Activated T-cell treated with anti-CD3 and anti-CD28 coated beads, Interleukin-2, amount 50 U/mL, for 4 hours (primary cell): ENCODE measurements around the gene FILIP1L. TPM values are rescaled to one million over a fixed set of nuclear protein-coding genes. Genes with fewer than 3 reads are reported as not detected.

ENCODE experiments used
- ATAC-seq, 2 donors: fragments of 200-7000 bp; cut with Tn5 transposase; one replicate each; pipeline ENCODE4 v1.10.0; 2021
- DNase-seq: peaks from one replicate; pipeline ENCODE4 v3.0.0-alpha.2; 2020
- H3K27me3 Mint-ChIP-seq: one replicate; pipeline ENCODE4 v1.8.0; 2021; ENCODE audit warnings: low read depth, mixed read lengths
- H3K36me3 Mint-ChIP-seq: one replicate; pipeline ENCODE4 v1.8.0; 2022; ENCODE audit warnings: mixed read lengths; ENCODE audit not compliant: insufficient read depth
- H3K4me1 Mint-ChIP-seq: one replicate; pipeline ENCODE4 v1.8.0; 2021; ENCODE audit warnings: low read depth, mixed read lengths
- H3K4me3 Mint-ChIP-seq: one replicate; pipeline ENCODE4 v1.8.0; 2021; ENCODE audit warnings: mild to moderate bottlenecking, moderate library complexity, mixed read lengths
- H3K9me3 Mint-ChIP-seq: one replicate; pipeline ENCODE4 v1.8.0; 2021; ENCODE audit warnings: mixed read lengths
- total RNA-seq, 3 donors: library from RNA; stranded (reverse); gene quantifications; one replicate each; pipeline ENCODE4 v1.2.1, GENCODE V29; 2021

Gene FILIP1L
- total RNA-seq, 3 donors from 2014 or later = 0.08 to 0.28 TPM; not detected in 1

DNA sequence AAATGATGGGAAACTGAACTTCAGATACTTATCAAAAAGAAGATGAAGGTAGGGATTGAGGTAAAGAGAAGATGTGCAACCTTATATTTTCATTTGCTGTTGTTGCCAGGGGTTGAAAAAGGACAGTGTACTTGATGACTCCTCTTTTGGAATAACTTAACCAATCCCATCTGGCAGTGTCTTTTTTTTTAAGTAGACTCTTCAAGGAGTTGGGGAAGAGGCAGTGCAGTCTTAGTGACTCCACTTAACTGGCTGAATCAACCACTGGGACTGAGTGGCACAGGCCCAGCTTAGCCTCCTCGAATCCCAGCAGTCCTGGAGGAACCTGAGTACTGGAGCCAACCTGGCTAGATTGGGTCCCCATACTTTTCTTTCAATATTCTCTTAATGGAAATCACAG is 27.3 kb upstream of the FILIP1L start:
- DNase-seq = no peak
- Mint-ChIP-seq H3K4me3 (no peak overlapping the region), H3K9me3 (peaks cover 17% of the 10 kb centered on the region), H3K36me3 (peaks cover 18% of the 10 kb centered on the region), H3K27me3 (no peaks in the 10 kb centered on the region), H3K4me1 (no peaks in the 10 kb centered on the region)
- no peak for ATAC-seq

DNA sequence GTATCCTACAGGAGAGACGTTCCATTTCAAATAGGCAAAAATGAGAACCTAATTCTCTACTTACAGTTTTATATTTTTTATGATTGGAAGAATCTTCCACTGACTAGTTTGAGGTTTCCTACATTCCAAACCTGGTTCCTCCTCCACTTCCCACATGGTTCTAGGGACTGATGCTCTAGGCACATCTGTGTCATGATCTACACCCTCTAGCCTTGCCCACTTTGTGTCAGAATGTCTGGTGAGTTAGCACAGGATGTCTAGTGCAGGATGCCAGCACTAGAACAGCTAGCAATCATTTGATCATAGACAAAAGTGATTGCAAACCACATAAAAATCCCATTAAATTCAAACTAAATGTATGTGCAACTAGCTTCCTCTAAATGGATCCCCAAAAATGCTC is 26.7 kb upstream of the FILIP1L start:
- DNase-seq = no peak
- H3K27me3 Mint-ChIP-seq = no peaks in the 10 kb centered on the region
- peaks cover 17% of the 10 kb centered on the region for H3K9me3 Mint-ChIP-seq
- H3K4me1 Mint-ChIP-seq = no peaks in the 10 kb centered on the region
- peaks cover 18% of the 10 kb centered on the region for H3K36me3 Mint-ChIP-seq
- no peak for ATAC-seq
- no peak overlapping the region for H3K4me3 Mint-ChIP-seq

DNA sequence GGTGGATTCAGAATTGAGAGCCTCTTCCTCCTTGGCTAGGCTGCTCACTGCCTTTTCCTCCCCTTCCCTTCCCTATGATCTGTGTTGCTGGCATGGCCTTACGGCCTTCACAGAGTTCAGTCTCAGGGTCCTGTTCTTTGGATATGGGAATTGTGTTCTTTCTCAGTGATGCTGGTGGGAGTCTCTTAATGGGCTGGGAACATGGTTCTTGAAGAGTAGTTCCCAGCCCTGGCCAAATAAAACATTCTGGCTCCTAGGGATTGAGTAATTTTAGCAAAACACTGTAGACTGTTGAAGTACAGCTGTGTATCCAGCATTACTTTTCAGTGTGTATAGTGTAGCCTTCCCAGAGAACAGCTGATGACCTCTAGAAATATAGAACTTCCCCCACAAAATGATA is 22.6 kb upstream of the FILIP1L start:
- Mint-ChIP-seq H3K9me3 (peaks cover 4% of the 10 kb centered on the region), H3K36me3 (peaks cover 14% of the 10 kb centered on the region), H3K4me1 (no peaks in the 10 kb centered on the region), H3K27me3 (no peaks in the 10 kb centered on the region), H3K4me3 (no peak overlapping the region)
- no peak for ATAC-seq
- no peak for DNase-seq

DNA sequence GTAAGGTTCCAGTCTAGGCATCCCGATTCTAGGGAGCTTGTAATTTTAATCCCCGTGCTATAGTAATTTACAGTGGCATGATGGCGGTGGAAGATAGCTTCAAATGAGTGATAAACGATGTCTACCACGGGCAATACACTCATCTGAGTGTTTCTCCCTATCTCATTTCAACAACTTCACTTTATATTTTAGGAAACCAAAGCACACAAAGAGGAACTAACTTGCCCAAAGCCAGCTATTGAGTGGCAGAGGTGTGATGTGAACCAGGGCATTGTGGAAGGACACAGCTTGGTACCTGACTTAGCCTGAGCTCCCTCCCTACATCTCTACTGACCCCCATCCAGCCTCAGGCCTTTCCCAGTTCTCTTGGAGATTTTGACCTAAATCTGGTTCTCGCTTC is 16.9 kb upstream of the FILIP1L start:
- Mint-ChIP-seq H3K4me3 (no peak overlapping the region), H3K9me3 (no peaks in the 10 kb centered on the region), H3K4me1 (no peaks in the 10 kb centered on the region), H3K27me3 (no peaks in the 10 kb centered on the region), H3K36me3 (peaks cover 4% of the 10 kb centered on the region)
- DNase-seq = no peak
- ATAC-seq = no peak

- no peak overlapping the region for H3K4me3 Mint-ChIP-seq
- no peaks in the 10 kb centered on the region for H3K27me3 Mint-ChIP-seq
- H3K36me3 Mint-ChIP-seq = peaks cover 5% of the 10 kb centered on the region
- no peaks in the 10 kb centered on the region for H3K9me3 Mint-ChIP-seq
- DNase-seq = no peak
- H3K4me1 Mint-ChIP-seq = no peaks in the 10 kb centered on the region
- no peak for ATAC-seq
Measured at GRCh38 chr3:100129941-100130340, 15.6 kb upstream of the FILIP1L start.

GRCh38 chr3:100128565-100128964 is 14.3 kb upstream of the FILIP1L start:
- no peaks in the 10 kb centered on the region for H3K4me1 Mint-ChIP-seq
- H3K9me3 Mint-ChIP-seq = no peaks in the 10 kb centered on the region
- no peak overlapping the region for H3K4me3 Mint-ChIP-seq
- H3K36me3 Mint-ChIP-seq = peaks cover 8% of the 10 kb centered on the region
- H3K27me3 Mint-ChIP-seq = no peaks in the 10 kb centered on the region
- DNase-seq = no peak
- no peak for ATAC-seq

GRCh38 chr3:100127792-100128191 is 13.5 kb upstream of the FILIP1L start:
- H3K9me3 Mint-ChIP-seq = no peaks in the 10 kb centered on the region
- no peaks in the 10 kb centered on the region for H3K4me1 Mint-ChIP-seq
- no peaks in the 10 kb centered on the region for H3K27me3 Mint-ChIP-seq
- peaks cover 12% of the 10 kb centered on the region for H3K36me3 Mint-ChIP-seq
- DNase-seq (no peak), ATAC-seq (no peak)
- no peak overlapping the region for H3K4me3 Mint-ChIP-seq

- Mint-ChIP-seq H3K4me1 (no peaks in the 10 kb centered on the region), H3K36me3 (peaks cover 16% of the 10 kb centered on the region), H3K9me3 (no peaks in the 10 kb centered on the region), H3K27me3 (no peaks in the 10 kb centered on the region), H3K4me3 (no peak overlapping the region)
- DNase-seq (no peak), ATAC-seq (no peak)
Measured at GRCh38 chr3:100125161-100125938, 11.0 kb upstream of the FILIP1L start.

DNA sequence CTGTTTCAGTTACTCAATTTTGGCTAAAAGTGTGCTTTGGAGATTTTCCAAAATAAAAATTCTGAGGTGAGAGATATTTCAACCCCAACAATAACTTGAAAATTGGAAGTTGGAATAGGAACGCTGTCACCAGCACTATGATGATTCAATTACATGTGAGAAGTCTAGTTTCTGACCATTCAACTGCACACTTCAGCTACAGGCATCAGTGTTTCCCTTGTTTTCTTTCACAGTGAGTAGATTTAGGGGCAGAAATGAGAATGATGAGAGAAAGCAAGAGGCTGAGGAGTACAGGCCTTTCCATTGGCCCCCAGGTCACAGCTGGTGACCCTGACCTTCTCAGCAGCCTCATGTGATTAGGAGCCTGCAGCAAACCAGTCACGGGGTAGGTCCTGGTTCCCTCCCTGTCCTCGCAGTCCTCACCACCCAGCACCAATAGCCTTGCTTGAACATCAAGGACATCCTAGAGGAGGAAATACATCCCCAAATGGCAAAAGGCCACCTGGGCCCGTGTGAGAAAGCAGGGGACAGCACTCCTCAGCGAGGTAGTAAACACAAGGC is 10.0 kb upstream of the FILIP1L start:
- H3K27me3 Mint-ChIP-seq = no peaks in the 10 kb centered on the region
- ATAC-seq (peak in 1 of 2 donors; percentile 18), DNase-seq (no peak)
- no peak overlapping the region for H3K4me3 Mint-ChIP-seq
- no peaks in the 10 kb centered on the region for H3K9me3 Mint-ChIP-seq
- H3K4me1 Mint-ChIP-seq = no peaks in the 10 kb centered on the region
- peaks cover 19% of the 10 kb centered on the region for H3K36me3 Mint-ChIP-seq

- peaks cover 19% of the 10 kb centered on the region for H3K36me3 Mint-ChIP-seq
- no peaks in the 10 kb centered on the region for H3K27me3 Mint-ChIP-seq
- DNase-seq (no peak), ATAC-seq (no peak)
- no peaks in the 10 kb centered on the region for H3K9me3 Mint-ChIP-seq
- H3K4me3 Mint-ChIP-seq = no peak overlapping the region
- no peaks in the 10 kb centered on the region for H3K4me1 Mint-ChIP-seq
Measured at GRCh38 chr3:100123112-100123511, 8.8 kb upstream of the FILIP1L start.

GRCh38 chr3:100122321-100122720 is 8.0 kb upstream of the FILIP1L start:
- no peak overlapping the region for H3K4me3 Mint-ChIP-seq
- peaks cover 19% of the 10 kb centered on the region for H3K36me3 Mint-ChIP-seq
- H3K27me3 Mint-ChIP-seq = no peaks in the 10 kb centered on the region
- no peaks in the 10 kb centered on the region for H3K9me3 Mint-ChIP-seq
- ATAC-seq (no peak), DNase-seq (no peak)
- no peaks in the 10 kb centered on the region for H3K4me1 Mint-ChIP-seq

GRCh38 chr3:100120693-100121092 is 6.4 kb upstream of the FILIP1L start:
- Mint-ChIP-seq H3K4me3 (no peak overlapping the region), H3K27me3 (no peaks in the 10 kb centered on the region), H3K9me3 (no peaks in the 10 kb centered on the region), H3K4me1 (no peaks in the 10 kb centered on the region), H3K36me3 (peaks cover 15% of the 10 kb centered on the region)
- no peak for ATAC-seq
- DNase-seq = no peak

DNA sequence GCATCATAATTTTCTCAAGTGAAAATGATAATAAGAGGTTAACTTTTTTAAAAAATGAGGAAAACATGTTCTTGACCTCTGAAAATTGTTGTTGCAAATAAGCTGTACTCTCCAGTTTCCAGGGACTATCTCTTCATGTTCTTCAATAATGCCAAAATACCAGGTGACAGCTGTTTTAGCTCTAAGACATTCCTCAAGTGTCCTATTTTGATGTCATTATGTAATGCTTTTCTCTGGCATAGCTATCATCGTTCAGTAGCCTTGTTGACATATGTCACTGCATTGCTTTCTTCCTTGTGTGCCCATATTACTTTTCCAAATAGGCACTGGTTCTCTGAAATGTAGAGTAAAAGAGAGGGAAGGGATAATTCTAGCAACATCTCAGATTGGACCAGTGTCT is 5.7 kb upstream of the FILIP1L start:
- Mint-ChIP-seq H3K36me3 (peaks cover 15% of the 10 kb centered on the region), H3K9me3 (no peaks in the 10 kb centered on the region), H3K4me1 (no peaks in the 10 kb centered on the region), H3K4me3 (no peak overlapping the region), H3K27me3 (no peaks in the 10 kb centered on the region)
- DNase-seq (no peak), ATAC-seq (no peak)

DNA sequence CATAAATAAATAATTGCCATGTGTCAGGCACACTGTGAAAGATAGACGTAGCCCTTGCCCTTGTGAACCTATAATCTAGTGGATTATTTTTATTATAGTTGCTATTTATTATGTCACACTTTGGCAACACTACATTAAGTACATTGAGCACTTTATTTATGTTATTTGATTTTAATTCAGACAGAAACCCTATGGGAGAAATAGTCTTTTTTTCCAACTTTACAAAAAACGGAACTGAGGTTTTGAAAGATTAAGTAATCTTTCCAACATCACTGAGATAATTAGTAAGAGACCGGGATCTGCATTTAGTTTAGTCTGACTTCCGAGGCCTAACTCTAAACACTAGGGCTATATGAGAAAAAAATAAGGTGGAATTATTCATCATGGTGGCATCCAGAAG is 2.8 kb upstream of the FILIP1L start:
- ATAC-seq (no peak), DNase-seq (no peak)
- H3K4me1 Mint-ChIP-seq = no peaks in the 10 kb centered on the region
- no peaks in the 10 kb centered on the region for H3K9me3 Mint-ChIP-seq
- no peak overlapping the region for H3K4me3 Mint-ChIP-seq
- peaks cover 16% of the 10 kb centered on the region for H3K36me3 Mint-ChIP-seq
- no peaks in the 10 kb centered on the region for H3K27me3 Mint-ChIP-seq

- ATAC-seq = no peak
- Mint-ChIP-seq H3K4me3 (no peak overlapping the region), H3K36me3 (peaks cover 9% of the 10 kb centered on the region), H3K27me3 (no peaks in the 10 kb centered on the region), H3K4me1 (no peaks in the 10 kb centered on the region), H3K9me3 (no peaks in the 10 kb centered on the region)
- no peak for DNase-seq
Measured at GRCh38 chr3:100113723-100114412, 433 bp downstream of the FILIP1L start.
